GM12878 (cell line): Measurements from ENCODE around the gene TRDMT1. TPM values are rescaled to one million over a fixed set of nuclear protein-coding genes. Genes with fewer than 3 reads are reported as not detected.

Experiments used
- CBX5 ChIP-seq: sonication (generic); IDR thresholded peaks from 2 replicates; pipeline ENCODE4 v1.6.1; 2016; ENCODE audit warnings: low read depth, moderate library complexity, mild to moderate bottlenecking, inconsistent platforms
- CEBPZ ChIP-seq: fragments of 150-350 bp; IDR thresholded peaks from 2 replicates; pipeline ENCODE4 v1.6.1; 2016; ENCODE audit warnings: low read depth, low read length
- ELK1 ChIP-seq: IDR thresholded peaks from 2 replicates; pipeline ENCODE4 v1.6.1; 2012; ENCODE audit warnings: low read depth, low read length, improper control_type of control experiment
- EZH2 ChIP-seq: IDR thresholded peaks from 2 replicates; pipeline ENCODE4 v1.6.1; 2012; ENCODE audit warnings: low read depth, mild to moderate bottlenecking, control low read depth, inconsistent platforms, low read length, borderline replicate concordance; ENCODE audit not compliant: control insufficient read depth
- FOXM1 ChIP-seq: IDR thresholded peaks from 2 replicates; pipeline ENCODE4 v1.6.1; 2012; ENCODE audit warnings: low read depth, mild to moderate bottlenecking, inconsistent platforms, low read length, moderate library complexity
- NFYA ChIP-seq: IDR thresholded peaks from 2 replicates; pipeline ENCODE4 v1.6.1; 2011; ENCODE audit warnings: low read depth, mild to moderate bottlenecking, low read length, improper control_type of control experiment, borderline replicate concordance
- RAD21 ChIP-seq: IDR thresholded peaks from 2 replicates; pipeline ENCODE4 v1.6.1; 2011; ENCODE audit warnings: mild to moderate bottlenecking, low read depth, low read length, moderate library complexity; ENCODE audit not compliant: insufficient read depth
- SUPT20H ChIP-seq: IDR thresholded peaks from 2 replicates; pipeline ENCODE4 v1.6.1; 2011; ENCODE audit warnings: low read depth, mild to moderate bottlenecking, low read length, moderate library complexity, borderline replicate concordance; ENCODE audit not compliant: control insufficient read depth
- SUZ12 ChIP-seq: fragments of 200-600 bp; sonication (generic); IDR thresholded peaks from one replicate; pipeline ENCODE4 v1.6.1; 2018; ENCODE audit warnings: antibody characterized with exemption, mild to moderate bottlenecking; ENCODE audit not compliant: unreplicated experiment
- TAF1 ChIP-seq: IDR thresholded peaks from 2 replicates; pipeline ENCODE4 v1.6.1; 2011; ENCODE audit warnings: mild to moderate bottlenecking, low read depth, low read length, borderline replicate concordance
- TCF7 ChIP-seq: IDR thresholded peaks from 2 replicates; pipeline ENCODE4 v1.6.1; 2014; ENCODE audit warnings: antibody characterized with exemption, borderline replicate concordance
- polyA plus RNA-seq, 11 experiments: library from polyadenylated mRNA; depleted of rRNA in 4 of 11; unstranded in 6 of 11; stranded (reverse) in 5 of 11; fragments of >200 nt; fragmentation: Nextera tagmentation in 4 of 11; fragmentation: Illumina TruSeq in 1 of 11; extraction: Ambion mirVana in 4 of 11; extraction: Trizol in 1 of 11; gene quantifications; 1 replicate in 1 of 11; 2 replicates in 10 of 11; pipeline versions ENCODE4 v1.2.1 to v1.2.3, GENCODE V29; 2011 to 2016; ENCODE audit warnings: inconsistent platforms in 2 of 11, missing spikeins in 2 of 11, low read depth in 1 of 11
- total RNA-seq, 4 experiments: library from RNA; depleted of rRNA in 3 of 4; stranded (reverse); fragments of >200 nt in 3 of 4; fragmentation: Illumina TruSeq in 1 of 4; extraction: Trizol in 1 of 4; gene quantifications; 2 replicates each; pipeline versions ENCODE4 v1.2.1 to v1.2.3, GENCODE V29; 2013 to 2021

Gene TRDMT1
- total and polyA plus RNA-seq, 10 of the 15 experiments (the other 5 are each of a cell fraction or from before 2014, with no cell fraction given) = 2.3 to 9.7 (median 4.6) TPM

- TF ChIP-seq CEBPZ (no peak), TAF1 (no peak), SUPT20H (no peak), RAD21 (no peak), ELK1 (no peak), TCF7 (no peak), SUZ12 (no peak), CBX5 (no peak), NFYA (no peak), EZH2 (no peak), FOXM1 (no peak)
Measured at GRCh38 chr10:17174626-17175025, 26.8 kb downstream of the TRDMT1 start (continued).
